ENCODE data around the gene SAT1.

- TF ChIP-seq POLR2A (IDR thresholded peaks at IDR 0.05; ENCODE audit: low read depth, low read length) (no peak), TAF1 (IDR thresholded peaks at IDR 0.05; ENCODE audit: borderline replicate concordance, low read depth, low read length) (no peak)
Measured at GRCh38 chrX:23813808-23814207, 30.8 kb downstream of the SAT1 start.

Data from GM12892 (cell line).